Central memory CD8-positive, alpha-beta T cell (primary cell): ENCODE data around the gene SIRPB1.

Experiments used
- ATAC-seq: fragments of 150-1000 bp; cut with Tn5 transposase; replicated peaks from 2 replicates; pipeline ENCODE4 v1.10.0; 2022; ENCODE audit warnings: mild to moderate bottlenecking, moderate FRiP score, moderate number of reproducible peaks; ENCODE audit not compliant: poor library complexity, severe bottlenecking; ENCODE audit errors: extremely low read depth
- DNase-seq, 2 donors: peaks; one replicate each; pipeline ENCODE4 v3.0.0; 2021; ENCODE audit warnings: low spot score in 2 of 2
- H3K27ac Mint-ChIP-seq: one replicate; pipeline ENCODE4 v1.8.0; 2022; ENCODE audit warnings: low read depth, mild to moderate bottlenecking, moderate library complexity, mixed read lengths
- H3K27me3 Mint-ChIP-seq: one replicate; pipeline ENCODE4 v1.8.0; 2022; ENCODE audit warnings: mixed read lengths
- H3K36me3 Mint-ChIP-seq: one replicate; pipeline ENCODE4 v1.8.0; 2022; ENCODE audit warnings: mild to moderate bottlenecking, moderate library complexity, mixed read lengths; ENCODE audit not compliant: insufficient read depth
- H3K4me1 Mint-ChIP-seq: one replicate; pipeline ENCODE4 v1.8.0; 2022; ENCODE audit warnings: mixed read lengths
- H3K4me3 Mint-ChIP-seq: one replicate; pipeline ENCODE4 v1.8.0; 2022; ENCODE audit warnings: mild to moderate bottlenecking, moderate library complexity, mixed read lengths
- H3K9me3 Mint-ChIP-seq: one replicate; pipeline ENCODE4 v1.8.0; 2022; ENCODE audit warnings: mixed read lengths

SIRPB1 gene

DNA sequence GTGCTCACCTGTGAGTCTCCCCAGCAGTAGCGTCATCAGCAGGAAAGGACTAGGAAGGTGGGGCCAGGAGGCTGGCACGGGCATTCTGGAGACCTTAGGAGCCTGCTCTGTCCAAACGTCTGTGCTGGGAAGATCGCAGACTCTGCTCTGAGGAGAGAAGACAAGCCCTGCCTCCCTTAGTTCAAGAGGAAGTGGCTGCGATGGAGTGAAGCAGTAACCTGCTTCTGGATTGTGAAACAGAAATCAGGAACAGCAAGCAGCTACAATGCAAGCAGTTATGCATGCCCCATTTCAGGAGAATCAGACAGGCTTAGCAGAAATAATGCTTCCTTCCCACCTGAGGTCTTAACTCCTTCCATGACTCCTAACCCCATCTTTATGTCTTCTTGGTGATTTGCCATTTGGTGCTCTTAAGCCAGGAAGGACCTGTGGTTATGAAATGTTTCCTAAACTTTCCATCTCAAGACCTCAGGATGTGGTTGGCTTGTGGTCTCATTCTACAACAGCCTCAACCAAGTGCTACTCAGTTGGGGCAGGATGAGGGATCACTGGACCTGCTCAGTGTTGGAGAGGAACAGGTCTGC, at the start of gene SIRPB1:
SIRPB1 (minus strand) TSS at position 149 of the 584 bp plus-strand sequence; CDS start at position 84, 65 bp downstream.
- Mint-ChIP-seq H3K9me3 (peaks cover 8% of the 10 kb centered on the region), H3K4me1 (peaks cover 59% of the 10 kb centered on the region), H3K36me3 (peaks cover 1% of the 10 kb centered on the region), H3K27ac (peak within 1 kb of the TSS; percentile 68), H3K4me3 (no peak within 1 kb of the TSS), H3K27me3 (no peaks in the 10 kb centered on the region)
- ATAC-seq (peak; percentile 33), DNase-seq (no peak)

DNA sequence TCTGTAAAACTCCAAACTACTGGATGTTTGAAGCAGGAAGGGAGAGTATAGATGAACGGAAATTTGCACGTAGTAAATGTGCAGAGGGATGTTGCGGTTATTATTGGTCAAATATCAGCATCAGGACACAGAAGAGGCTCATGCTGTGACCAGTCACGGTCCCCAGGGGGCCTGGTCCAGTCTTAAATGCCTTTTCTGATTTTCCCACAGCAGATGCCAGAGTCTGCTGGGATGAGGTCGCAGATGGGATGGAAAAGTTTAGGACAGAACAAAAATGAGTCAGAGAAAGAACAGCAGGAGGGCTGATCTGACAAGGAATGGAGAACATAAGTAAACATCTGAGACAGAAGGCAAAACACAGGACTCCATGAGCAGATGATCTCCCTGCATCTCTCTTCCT, 49.5 kb upstream of the SIRPB1 start:
- Mint-ChIP-seq H3K27ac (no peak overlapping the region), H3K36me3 (no peaks in the 10 kb centered on the region), H3K4me3 (no peak overlapping the region), H3K9me3 (no peaks in the 10 kb centered on the region), H3K27me3 (no peaks in the 10 kb centered on the region), H3K4me1 (peaks cover 79% of the 10 kb centered on the region)
- DNase-seq (no peak), ATAC-seq (no peak)

DNA sequence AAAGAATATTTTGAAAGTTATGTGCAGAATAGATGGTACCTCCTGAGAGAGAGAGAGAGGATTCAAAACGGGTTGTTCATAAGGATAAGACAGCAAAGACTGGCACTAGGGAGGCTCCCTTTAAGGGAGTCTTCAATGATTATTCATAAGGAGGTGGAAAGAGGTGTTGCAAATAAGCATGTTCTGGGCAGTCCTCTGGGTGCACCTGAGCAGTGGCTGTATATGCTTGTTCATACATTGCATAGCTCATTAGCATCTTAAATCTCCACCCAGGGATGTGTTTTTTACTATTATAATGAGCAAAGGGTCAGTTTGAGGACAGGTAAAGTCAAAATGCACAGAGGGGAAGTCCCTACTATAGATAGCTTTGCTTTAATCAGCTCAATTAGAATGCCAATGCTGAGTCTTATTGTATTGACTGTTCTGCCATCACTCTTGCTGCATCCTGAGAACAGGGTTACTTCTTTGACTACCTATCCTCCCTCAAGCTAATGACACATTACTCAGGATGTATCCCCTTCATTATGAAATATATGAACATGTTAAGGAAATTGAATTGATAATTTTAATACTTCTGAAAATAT, 47.8 kb upstream of the SIRPB1 start:
- Mint-ChIP-seq H3K36me3 (no peaks in the 10 kb centered on the region), H3K4me3 (no peak overlapping the region), H3K9me3 (no peaks in the 10 kb centered on the region), H3K27ac (peak overlapping the region; percentile 45), H3K27me3 (no peaks in the 10 kb centered on the region), H3K4me1 (peaks cover 80% of the 10 kb centered on the region)
- ATAC-seq, result no peak
- DNase-seq, result no peak

DNA sequence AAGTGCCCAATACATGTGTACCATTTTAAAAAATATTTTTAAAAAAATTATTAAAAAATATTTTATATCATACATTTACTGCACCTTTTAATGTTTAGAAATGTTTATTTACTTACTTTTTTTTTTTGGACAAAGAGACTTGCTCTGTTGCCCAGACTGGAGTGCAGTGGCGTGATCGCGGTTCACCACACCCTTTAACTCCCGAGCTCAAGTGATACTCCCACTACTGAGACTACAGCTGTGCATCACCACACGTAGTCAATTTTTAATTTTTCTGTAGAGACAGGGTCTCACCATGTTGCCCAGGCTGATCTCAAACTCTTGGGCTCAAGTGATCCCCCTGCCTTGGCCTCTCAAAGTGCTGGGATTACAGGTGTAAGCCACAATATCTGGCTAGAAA, 47.0 kb upstream of the SIRPB1 start:
- ATAC-seq (no peak), DNase-seq (no peak)
- Mint-ChIP-seq H3K4me1 (peaks cover 80% of the 10 kb centered on the region), H3K27ac (peak overlapping the region; percentile 45), H3K4me3 (no peak overlapping the region), H3K9me3 (no peaks in the 10 kb centered on the region), H3K36me3 (peaks cover 1% of the 10 kb centered on the region), H3K27me3 (no peaks in the 10 kb centered on the region)

DNA sequence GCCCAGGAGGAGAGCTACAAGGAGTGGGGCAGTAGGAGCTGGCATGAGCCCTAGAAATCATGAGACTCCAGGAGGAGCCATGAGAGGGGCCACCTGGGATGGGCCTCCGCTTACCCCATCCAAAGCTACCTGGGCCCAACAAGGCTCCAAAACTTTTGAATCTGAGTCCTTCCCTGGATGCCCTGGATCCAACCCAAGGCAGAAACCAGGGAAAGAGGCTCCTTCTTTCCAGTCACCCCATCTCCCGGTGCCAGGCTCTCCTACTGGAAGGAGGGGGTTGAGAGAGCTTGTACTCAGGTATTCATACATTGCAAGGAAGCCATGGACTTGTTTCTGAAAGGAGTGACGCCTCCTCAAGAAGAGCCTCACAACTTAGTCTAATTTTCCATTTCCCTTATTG, 45.5 kb upstream of the SIRPB1 start:
- Mint-ChIP-seq H3K4me3 (peak overlapping the region; percentile 62), H3K4me1 (peaks cover 80% of the 10 kb centered on the region), H3K27ac (peak overlapping the region; percentile 77), H3K27me3 (no peaks in the 10 kb centered on the region), H3K9me3 (no peaks in the 10 kb centered on the region), H3K36me3 (peaks cover 1% of the 10 kb centered on the region)
- DNase-seq, result no peak
- no peak for ATAC-seq

DNA sequence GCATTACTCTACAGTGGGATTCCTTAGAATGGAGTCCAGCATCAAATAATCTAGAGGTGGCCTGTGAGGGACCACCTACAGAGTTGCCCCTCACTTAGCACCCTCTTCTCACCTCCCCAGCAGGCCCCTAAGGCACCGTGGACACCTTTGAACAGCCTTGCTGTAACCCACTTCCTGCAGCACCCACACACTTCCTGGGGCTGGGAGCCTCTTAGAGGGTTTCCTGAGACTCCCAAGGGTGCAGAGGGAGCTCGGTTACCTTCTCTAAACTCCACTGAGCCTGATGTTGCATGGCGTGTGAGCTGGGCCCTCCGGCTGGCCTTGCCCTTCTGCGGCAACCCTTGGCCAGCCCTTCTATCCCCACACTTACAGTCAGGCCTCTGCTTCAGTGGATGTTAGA, 45.1 kb upstream of the SIRPB1 start:
- peak overlapping the region; percentile 77 for H3K27ac Mint-ChIP-seq
- H3K4me3 Mint-ChIP-seq, result peak overlapping the region; percentile 62
- peak; percentile 27 to 35 for DNase-seq
- H3K36me3 Mint-ChIP-seq, result peaks cover 1% of the 10 kb centered on the region
- peaks cover 84% of the 10 kb centered on the region for H3K4me1 Mint-ChIP-seq
- ATAC-seq, result peak; percentile 83
- no peaks in the 10 kb centered on the region for H3K27me3 Mint-ChIP-seq
- no peaks in the 10 kb centered on the region for H3K9me3 Mint-ChIP-seq

DNA sequence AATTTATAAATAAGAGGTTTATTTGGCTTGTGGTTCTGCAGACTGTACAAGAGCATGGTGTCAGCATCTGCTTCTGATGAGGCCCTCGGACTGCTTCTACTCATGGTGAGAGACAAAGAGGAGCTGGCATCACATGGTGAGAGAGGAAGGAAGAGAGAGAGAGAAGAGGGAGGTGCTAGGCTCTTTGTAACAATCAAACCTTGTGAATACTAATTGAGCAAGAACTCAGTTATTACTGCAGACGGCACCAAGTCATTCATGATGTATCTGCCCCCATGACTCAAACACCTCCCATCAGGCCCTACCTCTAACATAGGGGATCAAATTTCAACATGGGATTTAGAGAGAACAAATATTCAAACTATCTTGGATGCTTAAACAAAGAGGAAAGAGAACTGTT, 44.1 kb upstream of the SIRPB1 start:
- Mint-ChIP-seq H3K4me3 (peak overlapping the region; percentile 62), H3K9me3 (no peaks in the 10 kb centered on the region), H3K27me3 (no peaks in the 10 kb centered on the region), H3K27ac (peak overlapping the region; percentile 77), H3K4me1 (peaks cover 88% of the 10 kb centered on the region), H3K36me3 (peaks cover 1% of the 10 kb centered on the region)
- no peak for DNase-seq
- no peak for ATAC-seq

DNA sequence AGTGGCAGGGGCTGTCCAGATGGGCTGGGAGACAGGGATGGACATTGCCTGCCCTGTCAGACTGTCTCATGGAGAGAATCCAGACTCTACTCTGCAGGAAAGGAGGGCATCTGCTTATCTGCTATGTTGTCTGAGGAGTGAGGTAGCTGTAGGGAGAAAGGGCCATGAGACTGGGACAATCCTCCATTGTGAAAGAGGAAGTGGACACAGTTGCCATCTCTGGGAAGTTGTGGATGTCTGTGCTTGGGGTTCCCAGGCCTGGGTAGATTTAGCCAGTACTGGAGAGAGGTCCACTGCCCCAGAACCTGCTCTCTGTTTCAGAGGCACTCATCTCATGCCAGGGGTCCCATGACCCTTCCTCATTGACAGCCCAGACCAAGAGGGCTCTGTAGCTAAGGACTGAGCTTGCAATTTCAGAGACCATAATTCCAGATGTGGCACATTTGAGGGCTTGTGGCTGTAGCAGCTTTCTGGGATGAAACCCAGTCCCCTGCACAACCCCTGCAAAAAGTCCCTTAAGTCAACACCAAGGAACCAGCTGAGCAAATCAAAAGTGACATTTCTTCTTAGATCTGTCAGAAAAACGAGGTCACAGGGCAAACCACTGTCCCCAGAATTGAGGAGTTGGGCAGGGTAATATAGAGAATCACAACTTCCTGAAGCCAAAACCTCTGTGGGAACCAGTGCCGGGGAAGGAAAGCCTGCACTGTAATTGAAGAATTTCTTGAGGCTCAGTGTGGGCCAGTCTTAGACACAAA, 41.9 kb upstream of the SIRPB1 start:
- peak overlapping the region; percentile 91 for H3K27ac Mint-ChIP-seq
- DNase-seq (no peak), ATAC-seq (no peak)

DNA sequence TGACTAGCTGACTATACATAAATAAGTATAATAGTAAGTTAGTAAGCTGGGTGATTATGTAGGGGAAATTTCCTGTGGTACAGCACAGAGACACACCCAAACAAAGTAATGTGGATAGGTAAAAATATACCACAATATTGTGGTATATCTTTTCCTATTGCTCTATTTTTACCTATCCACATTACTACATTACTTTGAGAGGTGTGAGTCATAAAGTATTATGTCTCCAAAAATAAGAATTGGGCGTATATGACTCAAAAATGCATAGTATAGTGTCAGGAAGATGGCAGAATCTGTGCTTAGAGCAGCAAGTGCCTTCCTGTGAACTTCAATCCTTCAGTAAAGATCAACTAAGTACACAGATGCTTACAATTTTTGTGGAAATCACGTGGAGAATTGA, 40.4 kb upstream of the SIRPB1 start:
- H3K27me3 Mint-ChIP-seq, result no peaks in the 10 kb centered on the region
- DNase-seq (no peak), ATAC-seq (peak; percentile 6)
- H3K4me1 Mint-ChIP-seq, result peaks cover 95% of the 10 kb centered on the region
- no peaks in the 10 kb centered on the region for H3K9me3 Mint-ChIP-seq
- peak overlapping the region; percentile 91 for H3K27ac Mint-ChIP-seq
- peak overlapping the region; percentile 30 for H3K4me3 Mint-ChIP-seq
- peaks cover 1% of the 10 kb centered on the region for H3K36me3 Mint-ChIP-seq

More for the DNA sequence above, 41.9 kb upstream of the SIRPB1 start:
- H3K4me1 Mint-ChIP-seq, result peaks cover 91% of the 10 kb centered on the region
- no peaks in the 10 kb centered on the region for H3K9me3 Mint-ChIP-seq
- peaks cover 1% of the 10 kb centered on the region for H3K36me3 Mint-ChIP-seq
- H3K4me3 Mint-ChIP-seq, result peak overlapping the region; percentile 50
- H3K27me3 Mint-ChIP-seq, result no peaks in the 10 kb centered on the region

DNA sequence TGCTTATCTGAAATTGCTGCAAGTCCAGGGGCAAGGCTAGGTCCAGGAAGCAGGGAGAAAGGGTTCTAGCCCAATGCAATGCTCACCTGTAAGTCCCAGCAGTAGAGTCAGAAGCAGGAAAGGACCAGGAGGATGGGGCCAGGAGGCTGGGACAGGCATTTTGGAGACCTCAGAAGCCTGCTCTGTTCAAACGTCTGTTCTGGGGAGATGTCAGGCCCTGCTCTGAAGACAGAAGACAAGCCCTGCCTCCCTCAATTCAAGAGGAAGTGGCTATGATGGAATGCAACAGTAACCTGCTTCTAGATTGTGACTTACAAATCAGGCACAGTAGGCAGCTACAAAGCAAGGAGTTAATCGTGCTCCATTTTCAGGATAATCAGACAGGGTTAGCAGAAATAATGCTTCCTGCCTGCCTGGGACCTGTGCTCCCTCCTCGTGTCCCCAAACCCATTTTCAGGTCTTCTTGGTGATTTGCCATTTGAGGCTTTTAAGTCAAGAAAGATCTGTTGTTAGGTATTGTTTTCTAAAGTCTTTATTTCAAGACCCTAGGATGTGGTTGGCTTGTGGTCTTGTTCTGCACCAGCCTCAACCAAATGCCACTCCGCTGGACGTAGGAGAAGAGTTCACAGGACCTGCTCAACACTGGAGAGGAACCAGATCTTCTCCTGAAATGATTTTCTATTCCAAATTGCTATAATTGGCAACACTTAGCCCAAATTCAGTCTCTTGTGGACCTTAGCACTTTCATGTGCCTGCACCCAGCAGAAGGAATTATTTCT, 37.9 kb upstream of the SIRPB1 start, which contains the start of gene SIRPG:
SIRPG (minus strand) TSS at position 224 of the 779 bp plus-strand sequence; CDS start at position 159, 65 bp downstream.
- H3K36me3 Mint-ChIP-seq, result peaks cover 6% of the 10 kb centered on the region
- ATAC-seq (peak; percentile 55), DNase-seq (no peak)
- peaks cover 96% of the 10 kb centered on the region for H3K4me1 Mint-ChIP-seq
- peak within 1 kb of the TSS; percentile 88 for H3K4me3 Mint-ChIP-seq
- H3K27ac Mint-ChIP-seq, result peak within 1 kb of the TSS; percentile 91
- H3K9me3 Mint-ChIP-seq, result no peaks in the 10 kb centered on the region
- no peaks in the 10 kb centered on the region for H3K27me3 Mint-ChIP-seq

DNA sequence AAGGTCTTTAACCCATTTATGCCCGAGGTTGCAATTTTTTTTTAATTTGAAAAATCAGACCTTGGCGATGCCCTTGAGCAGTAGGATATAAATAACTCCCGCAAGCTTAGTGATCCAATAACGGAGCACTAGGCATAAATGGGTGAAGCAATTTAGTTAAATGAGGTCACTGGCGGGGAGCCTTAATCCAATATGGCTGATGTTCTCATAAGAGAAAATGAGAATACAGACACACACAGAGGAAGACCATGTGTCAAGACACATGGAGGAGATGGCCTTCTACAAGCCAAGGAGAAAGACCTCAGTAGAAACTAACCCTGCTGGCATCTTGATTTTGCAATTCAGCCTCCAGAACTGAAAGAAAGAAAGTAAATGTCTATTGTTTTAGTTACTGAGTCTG, 37.0 kb upstream of the SIRPB1 start:
- peaks cover 5% of the 10 kb centered on the region for H3K36me3 Mint-ChIP-seq
- ATAC-seq, result no peak
- no peaks in the 10 kb centered on the region for H3K9me3 Mint-ChIP-seq
- no peak for DNase-seq
- peaks cover 94% of the 10 kb centered on the region for H3K4me1 Mint-ChIP-seq
- H3K27ac Mint-ChIP-seq, result peak overlapping the region; percentile 91
- H3K27me3 Mint-ChIP-seq, result no peaks in the 10 kb centered on the region
- H3K4me3 Mint-ChIP-seq, result peak overlapping the region; percentile 88

DNA sequence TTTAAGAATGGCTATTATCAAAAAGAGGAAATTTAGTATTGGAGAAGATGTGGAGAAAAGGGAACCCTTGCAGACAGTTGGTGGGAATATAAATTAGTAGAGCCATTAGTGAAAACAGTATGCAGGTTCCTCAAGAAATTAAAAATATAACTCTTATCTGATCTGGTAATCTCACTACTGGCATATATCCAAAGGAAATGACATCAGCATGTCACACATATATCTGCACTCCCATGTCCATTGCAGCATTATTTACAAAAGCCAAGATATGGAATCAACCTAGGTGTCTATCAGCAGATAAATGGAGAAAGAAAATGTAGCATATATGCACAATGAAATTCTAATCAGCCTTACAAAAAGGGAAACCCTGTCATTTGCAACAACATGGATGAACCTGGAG, 35.2 kb upstream of the SIRPB1 start:
- H3K27ac Mint-ChIP-seq, result peak overlapping the region; percentile 74
- H3K4me3 Mint-ChIP-seq, result peak overlapping the region; percentile 75
- no peaks in the 10 kb centered on the region for H3K9me3 Mint-ChIP-seq
- H3K4me1 Mint-ChIP-seq, result peaks cover 94% of the 10 kb centered on the region
- H3K36me3 Mint-ChIP-seq, result peaks cover 6% of the 10 kb centered on the region
- no peak for DNase-seq
- no peaks in the 10 kb centered on the region for H3K27me3 Mint-ChIP-seq
- peak; percentile 38 for ATAC-seq
